GDM1 (cell line): ENCODE data around the gene POLR3GL.
"Not testable (repeated sequence)": the region's sequence is repeated elsewhere in the genome, so short reads cannot be mapped to it uniquely, and the experiment has no call there.

Experiments
- DNase-seq: peaks from one replicate; lab custom pipeline; 2025; lab: John Stamatoyannopoulos, UW

The POLR3GL gene

GRCh38 chr1:146021050-146021445, 56.6 kb downstream of the POLR3GL start:
- DNase-seq, result no peak

DNA sequence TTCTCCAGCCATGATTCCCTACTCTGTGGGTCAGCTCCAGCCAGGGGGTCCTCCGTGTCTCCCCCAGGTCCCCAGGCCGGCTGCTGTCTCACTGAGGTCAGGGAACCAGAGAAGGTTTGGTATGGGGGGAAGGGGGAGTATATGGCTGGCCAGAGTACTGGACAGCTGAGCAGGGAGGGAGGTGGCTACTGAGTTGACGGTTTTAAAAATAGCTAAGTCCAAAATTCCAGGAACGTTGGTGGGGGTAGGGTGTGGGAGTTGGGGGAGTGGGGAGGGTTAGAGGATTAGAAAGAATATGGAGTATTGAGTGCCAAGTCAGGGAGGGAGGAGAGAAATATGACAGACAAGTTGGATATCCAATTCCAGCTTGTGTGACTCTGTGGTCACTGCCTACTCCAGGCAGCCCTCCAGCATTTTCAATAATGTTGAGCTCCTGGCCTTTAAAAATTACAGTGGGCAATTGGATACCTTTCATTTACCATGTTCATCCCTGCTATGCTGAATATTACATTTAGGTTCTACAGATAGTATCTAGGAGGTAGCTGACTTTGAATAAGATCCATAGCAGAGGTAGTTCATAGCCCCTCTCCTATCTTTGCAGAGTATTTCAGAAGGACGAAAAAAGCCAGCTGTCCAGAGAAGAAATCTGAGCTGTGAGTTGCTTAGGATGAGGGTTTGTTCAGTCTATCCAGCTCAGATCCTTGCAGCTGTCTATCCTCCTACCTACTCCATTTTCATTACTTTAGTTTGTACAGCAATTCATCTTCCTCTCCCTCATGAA, 57.3 kb downstream of the POLR3GL start, which contains the start of gene HJV:
HJV (minus strand) TSS at position 114 of the 781 bp plus-strand sequence. CDS start 1,504 bp downstream, outside the sequence.
- DNase-seq, result no peak

DNA sequence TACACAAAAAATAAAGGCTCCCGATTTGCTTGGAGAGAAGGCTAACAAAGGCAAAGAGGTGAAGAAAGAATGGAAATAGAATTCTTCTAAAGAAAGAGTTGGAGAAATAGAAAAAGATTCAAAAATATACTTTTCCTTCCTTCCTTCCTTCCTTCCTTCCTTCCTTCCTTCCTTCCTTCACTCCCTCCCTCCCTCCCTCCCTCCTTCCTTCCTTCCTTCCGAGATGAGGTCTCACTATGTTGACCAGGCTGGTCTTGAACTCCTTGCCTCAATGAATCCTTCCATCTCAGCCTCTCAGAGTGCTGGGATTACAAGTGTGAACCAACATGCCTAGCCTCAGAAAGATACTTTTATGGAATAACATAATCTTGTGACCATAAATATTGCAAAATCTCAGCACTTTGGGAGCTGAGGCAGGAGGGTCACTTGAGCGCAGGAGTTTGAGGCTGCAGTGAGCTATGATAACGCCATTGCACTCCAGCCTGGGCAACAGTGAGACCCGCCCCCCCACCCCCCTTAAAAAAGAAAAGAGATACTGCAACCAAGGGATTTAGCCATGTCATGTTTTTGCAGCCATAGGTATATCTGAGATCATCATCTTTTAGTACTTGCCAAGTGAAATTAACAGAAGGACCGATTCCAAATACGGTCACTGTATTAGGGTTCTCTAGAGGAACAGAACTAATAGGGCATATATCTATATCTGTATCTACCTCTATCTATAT, 58.1 kb downstream of the POLR3GL start:
- DNase-seq, result no peak

- not testable (repeated sequence) for DNase-seq
Measured at GRCh38 chr1:146025787-146026495, 61.5 kb downstream of the POLR3GL start.

DNA sequence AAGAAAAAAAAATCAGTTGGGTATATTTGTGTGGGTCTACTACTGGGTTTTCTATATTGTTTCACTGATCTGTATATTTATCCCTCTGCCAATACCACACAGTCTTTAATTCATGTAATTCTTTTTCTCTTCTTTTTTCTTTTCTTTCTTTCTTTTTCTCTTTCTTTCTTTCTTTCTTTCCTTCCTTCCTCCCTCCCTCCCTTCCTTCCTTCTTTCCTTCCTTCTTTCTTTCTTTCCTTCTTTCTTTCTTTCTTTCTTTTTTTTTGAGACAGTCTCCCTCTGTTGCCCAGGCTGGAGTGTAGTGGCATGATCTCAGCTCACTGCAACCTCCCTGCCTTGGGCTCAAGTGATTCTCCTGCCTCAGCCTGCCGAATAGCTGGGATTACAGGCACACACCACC, 62.2 kb downstream of the POLR3GL start:
- not testable (repeated sequence) for DNase-seq
